ENCODE data around the gene CBX1. TPM values are rescaled to one million over a fixed set of nuclear protein-coding genes. Genes with fewer than 3 reads are reported as not detected.

The CBX1 gene
- total RNA-seq, 2 donors from 2014 or later, result 173 to 230 TPM

DNA sequence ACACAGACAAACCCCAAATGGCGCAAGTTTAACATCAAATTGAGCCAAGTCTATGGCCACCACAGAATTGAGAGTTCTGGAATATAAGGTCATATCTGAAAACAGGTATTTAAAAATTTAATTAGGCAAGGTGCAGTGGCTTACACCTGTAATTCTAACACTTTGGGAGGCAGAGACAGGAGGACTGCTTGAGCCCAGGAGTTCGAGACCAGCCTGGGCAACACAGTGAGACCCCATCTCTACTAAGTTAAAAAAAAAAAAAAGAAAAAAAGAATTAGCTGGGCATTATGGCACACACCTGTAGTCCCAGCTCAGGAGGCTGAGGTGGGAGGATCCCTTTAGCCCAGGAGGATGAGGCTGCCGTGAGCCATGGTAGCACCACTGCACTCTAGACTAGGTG is 34.0 kb downstream of the CBX1 start:
- Histone ChIP-seq H3K4me1 (ENCODE audit: control insufficient read depth, insufficient read depth, low read length) (no peaks in the 10 kb centered on the region), H3K9ac (ENCODE audit: extremely low read depth, low read length, poor library complexity, severe bottlenecking) (no peak overlapping the region), H3K9me3 (ENCODE audit: control insufficient read depth, low read length) (no peaks in the 10 kb centered on the region), H3K27ac (ENCODE audit: low read depth, low read length) (no peak overlapping the region), H3K4me3 (ENCODE audit: low read length) (no peak overlapping the region), H3K27me3 (ENCODE audit: control insufficient read depth, insufficient read depth, low read length, poor library complexity, severe bottlenecking) (no peaks in the 10 kb centered on the region), H3K36me3 (ENCODE audit: control insufficient read depth, insufficient read depth, low read length) (peaks cover 81% of the 10 kb centered on the region)
- WGBS, 2 experiments (ENCODE audit: insufficient coverage in 1 of 2, insufficient read length in 1 of 2), result 97 to 100% methylated on average over 1 to 3 of the region's 3 CpGs
- DNase-seq, result no peak
- Mint-ChIP-seq H3K4me1 (peaks cover 11% of the 10 kb centered on the region), H3K36me3 (ENCODE audit: low read depth) (peaks cover 63% of the 10 kb centered on the region), H3K27me3 (ENCODE audit: insufficient read depth) (no peaks in the 10 kb centered on the region), H3K9me3 (no peaks in the 10 kb centered on the region), H3K4me3 (no peak overlapping the region), H3K27ac (no peak overlapping the region)
- TF ChIP-seq, protein P1, sequence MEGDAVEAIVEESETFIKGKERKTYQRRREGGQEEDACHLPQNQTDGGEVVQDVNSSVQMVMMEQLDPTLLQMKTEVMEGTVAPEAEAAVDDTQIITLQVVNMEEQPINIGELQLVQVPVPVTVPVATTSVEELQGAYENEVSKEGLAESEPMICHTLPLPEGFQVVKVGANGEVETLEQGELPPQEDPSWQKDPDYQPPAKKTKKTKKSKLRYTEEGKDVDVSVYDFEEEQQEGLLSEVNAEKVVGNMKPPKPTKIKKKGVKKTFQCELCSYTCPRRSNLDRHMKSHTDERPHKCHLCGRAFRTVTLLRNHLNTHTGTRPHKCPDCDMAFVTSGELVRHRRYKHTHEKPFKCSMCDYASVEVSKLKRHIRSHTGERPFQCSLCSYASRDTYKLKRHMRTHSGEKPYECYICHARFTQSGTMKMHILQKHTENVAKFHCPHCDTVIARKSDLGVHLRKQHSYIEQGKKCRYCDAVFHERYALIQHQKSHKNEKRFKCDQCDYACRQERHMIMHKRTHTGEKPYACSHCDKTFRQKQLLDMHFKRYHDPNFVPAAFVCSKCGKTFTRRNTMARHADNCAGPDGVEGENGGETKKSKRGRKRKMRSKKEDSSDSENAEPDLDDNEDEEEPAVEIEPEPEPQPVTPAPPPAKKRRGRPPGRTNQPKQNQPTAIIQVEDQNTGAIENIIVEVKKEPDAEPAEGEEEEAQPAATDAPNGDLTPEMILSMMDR (conservative IDR thresholded peaks at IDR 0.05), result peak; percentile 35

DNA sequence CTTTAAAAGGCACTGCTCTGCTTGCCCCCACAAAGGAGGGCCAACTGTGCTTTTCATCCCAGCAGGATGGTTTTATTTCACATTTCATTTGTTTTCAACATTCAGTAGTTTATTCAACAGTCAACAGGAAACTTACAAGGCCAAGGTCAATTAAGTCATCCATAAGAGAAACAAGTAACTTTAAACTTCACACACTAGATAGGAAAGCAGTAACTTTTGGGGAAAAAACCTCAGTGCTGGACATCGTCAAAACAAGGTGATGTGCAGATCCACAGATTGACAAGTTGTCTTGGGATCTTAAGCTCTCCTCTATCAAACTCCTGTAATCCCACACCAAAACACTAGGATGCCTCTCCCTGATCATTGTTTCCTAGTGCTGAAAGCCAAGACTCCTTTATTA is 34.6 kb downstream of the CBX1 start:
- Mint-ChIP-seq H3K27ac (no peak overlapping the region), H3K9me3 (no peaks in the 10 kb centered on the region)
- H3K36me3 ChIP-seq (ENCODE audit: control insufficient read depth, insufficient read depth, low read length), result peaks cover 82% of the 10 kb centered on the region

GRCh38 chr17:48066192-48066591 is 35.1 kb downstream of the CBX1 start:
- H3K9ac ChIP-seq (ENCODE audit: extremely low read depth, low read length, poor library complexity, severe bottlenecking), result no peak overlapping the region
- H3K36me3 ChIP-seq (ENCODE audit: control insufficient read depth, insufficient read depth, low read length), result peaks cover 80% of the 10 kb centered on the region
- Mint-ChIP-seq H3K27me3 (ENCODE audit: insufficient read depth) (no peaks in the 10 kb centered on the region), H3K36me3 (ENCODE audit: low read depth) (peaks cover 65% of the 10 kb centered on the region), H3K27ac (no peak overlapping the region), H3K4me1 (peaks cover 11% of the 10 kb centered on the region), H3K9me3 (no peaks in the 10 kb centered on the region), H3K4me3 (no peak overlapping the region)
- H3K4me3 ChIP-seq (ENCODE audit: low read length), result no peak overlapping the region
- H3K27me3 ChIP-seq (ENCODE audit: control insufficient read depth, insufficient read depth, low read length, poor library complexity, severe bottlenecking), result no peaks in the 10 kb centered on the region
- DNase-seq, result no peak
- TF ChIP-seq, protein P1 (conservative IDR thresholded peaks at IDR 0.05), result no peak
- WGBS, 2 experiments (ENCODE audit: insufficient coverage in 1 of 2, insufficient read length in 1 of 2), result 63 to 95% methylated on average over 1 of the region's 1 CpG
- H3K9me3 ChIP-seq (ENCODE audit: control insufficient read depth, low read length), result no peaks in the 10 kb centered on the region
- no peak overlapping the region for H3K27ac ChIP-seq (ENCODE audit: low read depth, low read length)
- no peaks in the 10 kb centered on the region for H3K4me1 ChIP-seq (ENCODE audit: control insufficient read depth, insufficient read depth, low read length)

More for the DNA sequence above, 34.6 kb downstream of the CBX1 start:
- TF ChIP-seq, protein P1 (conservative IDR thresholded peaks at IDR 0.05), result peak; percentile 49
- Histone ChIP-seq H3K9me3 (ENCODE audit: control insufficient read depth, low read length) (no peaks in the 10 kb centered on the region), H3K9ac (ENCODE audit: extremely low read depth, low read length, poor library complexity, severe bottlenecking) (no peak overlapping the region), H3K4me3 (ENCODE audit: low read length) (no peak overlapping the region), H3K4me1 (ENCODE audit: control insufficient read depth, insufficient read depth, low read length) (no peaks in the 10 kb centered on the region), H3K27me3 (ENCODE audit: control insufficient read depth, insufficient read depth, low read length, poor library complexity, severe bottlenecking) (no peaks in the 10 kb centered on the region), H3K27ac (ENCODE audit: low read depth, low read length) (no peak overlapping the region)
- H3K4me1 Mint-ChIP-seq, result peaks cover 11% of the 10 kb centered on the region
- no peak overlapping the region for H3K4me3 Mint-ChIP-seq
- H3K36me3 Mint-ChIP-seq (ENCODE audit: low read depth), result peaks cover 65% of the 10 kb centered on the region
- no peak for DNase-seq
- no peaks in the 10 kb centered on the region for H3K27me3 Mint-ChIP-seq (ENCODE audit: insufficient read depth)
- 91 to 100% methylated on average over 1 of the region's 1 CpG for WGBS, 2 experiments (ENCODE audit: insufficient coverage in 1 of 2, insufficient read length in 1 of 2)
